Erythroblast (primary cell): ENCODE measurements around the gene GH1.
A peak's percentile ranks its signal among the peaks of the same experiment; 100 is the strongest.

ENCODE experiments used
- DNase-seq, 2 experiments: peaks; one replicate each; lab custom pipeline; 2025; lab: John Stamatoyannopoulos, UW
- GATA1 ChIP-seq: IDR thresholded peaks from 2 replicates; pipeline ENCODE4 v1.6.1; 2011; ENCODE audit warnings: low read depth, mild to moderate bottlenecking, control low read depth, low read length, moderate library complexity
- POLR2A ChIP-seq: IDR thresholded peaks from 2 replicates; pipeline ENCODE4 v1.6.1; 2011; ENCODE audit warnings: mild to moderate bottlenecking, low read length

GH1 gene

DNA sequence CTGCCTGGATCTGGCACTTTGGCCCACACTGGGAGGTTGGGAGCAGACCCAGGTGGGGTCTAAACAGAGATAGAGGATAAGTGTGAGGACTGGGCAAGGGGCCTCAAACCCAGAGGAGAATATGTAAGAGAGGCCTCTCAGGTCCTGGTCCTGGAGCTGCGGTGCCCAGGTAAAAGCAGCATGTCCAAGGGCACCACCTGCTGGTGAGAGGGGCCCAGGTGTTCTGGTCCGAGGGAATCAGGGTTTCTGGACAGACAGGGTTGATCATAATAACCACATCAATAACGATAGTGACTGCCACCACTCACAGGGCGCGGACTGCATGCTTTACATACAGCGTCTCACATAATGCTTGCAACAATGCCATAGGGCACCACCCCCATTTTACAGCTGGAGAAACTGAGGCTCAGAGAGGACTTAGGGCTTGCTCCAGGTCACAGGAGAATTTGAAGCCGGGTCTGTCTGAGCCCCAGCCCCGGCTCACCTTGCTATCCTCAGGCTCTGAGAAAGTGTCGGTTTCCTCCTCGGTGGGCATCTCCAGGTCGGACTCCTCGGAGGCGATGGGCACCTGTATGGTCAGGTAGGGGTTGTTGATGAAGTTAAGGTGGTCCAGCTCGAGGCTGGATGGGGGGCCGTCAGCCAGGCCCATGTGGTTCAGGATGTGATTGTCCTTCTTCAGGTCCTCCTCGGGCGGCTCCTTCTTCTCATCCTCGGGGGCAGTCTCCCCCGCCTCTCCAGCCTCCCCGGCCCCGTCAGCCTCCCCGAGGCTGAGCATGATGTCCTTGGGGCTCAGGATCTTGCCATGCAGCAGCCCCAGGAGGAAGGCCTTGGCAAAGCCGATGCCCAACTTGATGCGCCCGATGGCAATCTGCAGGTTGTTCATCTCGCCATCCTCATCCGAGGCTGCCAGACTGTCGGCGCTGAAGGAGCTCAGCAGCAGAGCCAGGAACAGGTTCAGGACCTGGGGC, 32.6 kb upstream of the GH1 start:
- no peak for TF ChIP-seq GATA1
- TF ChIP-seq POLR2A: no peak
- DNase-seq: no peak

GRCh38 chr17:63949576-63950250, 31.1 kb upstream of the GH1 start:
- TF ChIP-seq POLR2A: no peak
- TF ChIP-seq GATA1: no peak
- no peak for DNase-seq

GRCh38 chr17:63948521-63948920, 29.9 kb upstream of the GH1 start:
- no peak for DNase-seq

DNA sequence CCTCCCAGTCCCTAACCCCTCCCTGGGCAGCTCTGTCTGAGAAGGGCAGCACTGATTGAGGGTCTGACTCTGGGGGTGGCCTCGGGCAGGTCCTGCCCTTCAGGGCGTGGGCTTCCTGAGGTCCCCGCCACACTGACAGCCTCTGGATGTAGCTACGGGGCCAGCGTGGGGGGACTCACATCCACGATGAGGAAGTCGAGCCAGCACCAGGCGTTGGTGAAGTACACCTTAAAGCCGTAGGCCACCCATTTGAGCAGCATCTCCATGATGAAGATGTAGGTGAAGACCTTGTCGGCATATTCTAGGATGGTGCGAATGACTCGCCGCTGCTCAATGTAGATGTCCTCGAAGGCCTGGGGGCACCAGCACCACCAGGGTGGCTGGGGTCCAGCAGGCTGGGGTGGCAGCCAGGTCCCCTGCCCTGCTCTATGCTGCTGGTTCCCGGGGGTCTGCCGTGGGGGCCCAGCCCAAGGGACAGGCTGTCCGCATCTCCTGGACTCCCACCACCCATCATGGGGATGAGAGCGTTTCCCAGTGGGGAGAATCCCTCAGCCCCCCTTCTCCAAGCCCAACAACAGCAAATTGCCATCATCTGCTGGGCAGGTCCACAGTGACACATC, 29.2 kb upstream of the GH1 start:
- TF ChIP-seq POLR2A: no peak
- TF ChIP-seq GATA1: no peak

More at GRCh38 chr17:63948521-63948920, 29.9 kb upstream of the GH1 start:
- no peak for TF ChIP-seq GATA1
- TF ChIP-seq POLR2A: no peak

DNA sequence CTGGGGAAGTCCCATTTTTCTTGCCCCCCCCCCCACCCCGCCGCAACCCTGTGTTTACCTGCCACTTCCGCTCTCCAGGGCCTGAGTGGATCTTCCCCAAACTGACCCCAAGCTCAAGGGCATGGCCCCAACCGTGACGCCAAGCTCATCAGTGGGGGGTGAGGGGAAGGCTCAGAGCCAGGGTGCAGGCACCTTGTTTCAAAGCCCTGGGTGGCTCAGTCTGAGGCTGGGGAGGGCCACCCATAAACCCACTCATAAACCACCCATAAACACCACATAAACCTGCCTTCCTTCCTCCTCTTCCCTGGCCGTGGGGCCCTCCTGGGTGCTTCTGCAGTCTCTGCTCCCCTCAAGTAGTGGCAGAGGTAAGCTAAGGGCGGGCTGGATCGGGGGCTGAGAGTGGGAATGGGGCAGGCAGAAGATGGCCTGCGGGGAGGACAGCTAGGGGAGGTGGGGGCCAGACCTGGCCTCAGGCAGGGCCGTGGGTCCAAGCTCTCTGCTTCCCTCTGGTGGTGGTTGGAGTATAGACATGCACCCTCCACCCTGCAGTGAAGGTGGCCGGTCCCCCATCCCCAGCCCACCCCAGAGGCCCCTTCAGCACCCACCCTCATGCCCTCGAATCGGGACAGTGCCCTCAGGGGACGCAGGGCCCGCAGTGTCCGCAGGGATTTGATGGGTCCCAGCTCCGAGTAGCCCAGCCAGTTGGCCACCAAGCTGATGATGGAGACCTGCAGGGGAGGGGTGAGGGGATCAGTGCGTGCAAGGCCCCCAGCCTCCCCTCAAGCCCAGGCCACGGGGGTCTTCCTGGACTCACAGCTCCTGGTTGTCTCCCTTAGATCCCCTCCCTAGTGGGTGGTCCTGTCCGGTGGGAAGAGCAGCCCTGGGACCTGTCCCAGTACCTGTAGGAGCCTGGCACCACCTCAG, 28.1 kb upstream of the GH1 start:
- TF ChIP-seq GATA1 (no peak), POLR2A (no peak)
- peak; percentile 43 to 74 for DNase-seq

More for the DNA sequence above, 29.2 kb upstream of the GH1 start:
- no peak for DNase-seq

DNA sequence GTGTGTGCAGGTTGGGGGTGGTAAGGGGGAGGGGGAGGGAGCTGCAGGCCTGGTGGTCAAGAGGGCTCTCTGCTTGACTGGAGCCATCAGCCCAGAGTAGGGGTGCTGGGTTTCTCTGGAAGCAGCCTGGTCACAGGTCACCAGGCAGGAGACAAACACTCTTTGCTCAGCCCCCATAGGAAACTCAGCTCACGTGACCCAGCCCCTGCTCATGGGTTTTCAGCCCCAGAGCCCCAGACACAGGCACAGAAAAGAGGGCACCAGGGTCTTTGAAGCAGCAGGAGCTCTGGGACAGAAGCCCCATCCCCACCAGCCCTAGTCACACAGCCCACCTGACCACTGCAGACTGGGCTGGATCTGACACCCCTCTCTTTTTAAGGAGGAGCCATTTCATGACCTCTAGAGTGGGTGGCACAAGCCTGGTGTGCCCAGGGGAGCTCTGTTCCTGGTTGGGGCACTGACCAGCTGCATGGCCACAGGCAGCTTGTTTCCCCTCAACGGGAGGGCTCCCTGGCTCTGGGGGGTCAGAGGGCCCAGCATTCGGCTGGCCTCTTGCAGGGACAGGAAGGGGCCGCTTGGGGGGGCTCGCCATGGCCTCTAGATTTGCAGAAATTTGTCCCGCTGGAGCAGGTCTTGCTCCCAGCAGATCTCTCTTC, 27.3 kb upstream of the GH1 start:
- TF ChIP-seq GATA1 (no peak), POLR2A (no peak)
- DNase-seq: no peak

DNA sequence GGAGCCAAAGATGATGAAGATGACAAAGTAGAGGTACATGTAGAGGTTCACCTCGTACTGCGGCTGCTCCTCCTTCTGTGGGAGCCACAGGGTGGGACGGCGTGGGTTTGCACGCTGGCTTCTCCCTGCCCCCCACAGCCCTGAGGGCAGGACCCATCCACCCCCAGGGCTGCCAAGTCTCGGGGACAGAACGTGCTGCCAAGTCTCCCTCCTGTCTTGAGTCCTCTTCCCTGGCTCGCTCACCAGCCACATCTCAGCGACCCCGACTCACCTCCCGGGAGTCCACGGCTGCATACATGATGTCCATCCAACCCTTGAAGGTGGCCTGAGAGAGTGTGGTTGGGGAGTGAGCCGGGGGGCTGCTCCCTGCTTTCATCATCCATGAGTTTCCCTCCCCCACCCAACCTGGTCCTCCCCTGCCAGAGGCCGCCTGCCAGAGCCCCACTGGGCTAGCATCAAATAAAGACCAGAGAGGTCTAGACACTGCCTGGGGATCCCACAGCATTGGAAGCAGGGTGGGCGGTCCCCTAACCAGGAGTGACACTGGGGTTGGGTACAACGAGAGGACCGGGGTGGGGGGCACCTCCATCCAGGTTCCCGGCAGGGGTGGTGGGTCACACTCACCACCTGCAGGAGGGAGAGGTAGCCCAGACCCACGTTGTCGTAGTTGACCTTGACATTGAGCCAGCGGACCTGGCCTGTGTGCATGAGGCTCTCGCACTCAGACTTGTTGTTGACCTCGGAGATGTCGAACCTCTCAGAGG, 26.3 kb upstream of the GH1 start:
- TF ChIP-seq POLR2A (no peak), GATA1 (no peak)
- DNase-seq: no peak

GRCh38 chr17:63943745-63944144, 25.1 kb upstream of the GH1 start:
- no peak for TF ChIP-seq POLR2A
- TF ChIP-seq GATA1: no peak
- DNase-seq: no peak

GRCh38 chr17:63942309-63942985, 23.8 kb upstream of the GH1 start:
- DNase-seq: no peak
- TF ChIP-seq GATA1: no peak
- no peak for TF ChIP-seq POLR2A

GRCh38 chr17:63941751-63942150, 23.1 kb upstream of the GH1 start:
- TF ChIP-seq POLR2A (no peak), GATA1 (no peak)
- no peak for DNase-seq

DNA sequence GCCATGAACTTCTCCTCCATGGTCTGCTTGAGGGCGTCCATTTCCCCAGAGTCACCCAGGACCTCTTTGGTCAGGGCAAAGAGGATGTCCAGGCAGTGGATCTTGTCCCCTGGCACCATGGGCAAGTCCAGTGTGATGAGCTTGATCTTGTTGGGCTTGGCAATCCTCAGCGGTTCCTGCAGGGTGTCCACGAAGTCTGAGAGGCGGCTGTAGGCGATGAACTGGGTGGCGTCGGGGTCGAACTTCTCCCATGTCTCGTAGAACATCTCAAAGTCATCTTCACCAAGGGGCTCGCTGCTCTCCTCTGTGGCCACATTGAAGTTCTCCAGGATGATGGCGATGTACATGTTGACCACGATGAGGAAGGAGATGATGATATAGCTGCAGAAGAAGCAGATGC, 22.5 kb upstream of the GH1 start:
- TF ChIP-seq GATA1 (no peak), POLR2A (no peak)

More for the DNA sequence above, 22.5 kb upstream of the GH1 start:
- no peak for DNase-seq
